ENCODE data around the gene C17orf75.
"Not testable (repeated sequence)": the region's sequence is repeated elsewhere in the genome, so short reads cannot be mapped to it uniquely, and the experiment has no call there.

DNA sequence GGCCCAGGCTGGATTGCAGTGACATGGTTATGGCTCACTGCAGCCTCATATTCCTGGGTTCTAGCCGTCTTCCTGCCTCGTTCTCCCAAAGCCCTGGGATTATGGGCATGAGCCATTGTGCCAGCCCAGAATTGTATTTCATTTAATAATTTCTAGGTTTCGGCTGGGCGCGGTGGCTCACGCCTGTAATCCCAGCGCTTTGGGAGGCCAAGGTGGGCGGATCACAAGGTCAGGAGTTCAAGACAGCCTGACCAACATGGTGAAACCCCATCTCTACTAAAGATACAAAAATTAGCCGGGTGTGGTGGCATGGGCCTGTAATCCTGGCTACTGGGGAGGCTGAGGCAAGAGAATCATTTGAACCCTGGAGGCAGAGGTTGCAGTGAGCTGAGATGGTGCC is 10.8 kb upstream of the C17orf75 start:
- not testable (repeated sequence) for TF ChIP-seq EZH2phosphoT487 (IDR thresholded peaks at IDR 0.05; ENCODE audit: low read depth)
- TF ChIP-seq, protein P1, sequence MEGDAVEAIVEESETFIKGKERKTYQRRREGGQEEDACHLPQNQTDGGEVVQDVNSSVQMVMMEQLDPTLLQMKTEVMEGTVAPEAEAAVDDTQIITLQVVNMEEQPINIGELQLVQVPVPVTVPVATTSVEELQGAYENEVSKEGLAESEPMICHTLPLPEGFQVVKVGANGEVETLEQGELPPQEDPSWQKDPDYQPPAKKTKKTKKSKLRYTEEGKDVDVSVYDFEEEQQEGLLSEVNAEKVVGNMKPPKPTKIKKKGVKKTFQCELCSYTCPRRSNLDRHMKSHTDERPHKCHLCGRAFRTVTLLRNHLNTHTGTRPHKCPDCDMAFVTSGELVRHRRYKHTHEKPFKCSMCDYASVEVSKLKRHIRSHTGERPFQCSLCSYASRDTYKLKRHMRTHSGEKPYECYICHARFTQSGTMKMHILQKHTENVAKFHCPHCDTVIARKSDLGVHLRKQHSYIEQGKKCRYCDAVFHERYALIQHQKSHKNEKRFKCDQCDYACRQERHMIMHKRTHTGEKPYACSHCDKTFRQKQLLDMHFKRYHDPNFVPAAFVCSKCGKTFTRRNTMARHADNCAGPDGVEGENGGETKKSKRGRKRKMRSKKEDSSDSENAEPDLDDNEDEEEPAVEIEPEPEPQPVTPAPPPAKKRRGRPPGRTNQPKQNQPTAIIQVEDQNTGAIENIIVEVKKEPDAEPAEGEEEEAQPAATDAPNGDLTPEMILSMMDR (IDR thresholded peaks at IDR 0.05; ENCODE audit: low read depth, low read length), result not testable (repeated sequence)

Data from OCI-LY3 (cell line).